GM06990 (cell line): ENCODE data around the gene CDH6.

Experiments
- DNase-seq: peaks from one replicate; pipeline ENCODE4 v3.0.0-alpha.2; 2011; ENCODE audit not compliant: insufficient read length; ENCODE audit errors: extremely low read depth
- H3K27me3 ChIP-seq: replicated peaks from 2 replicates; pipeline ENCODE4 v1.6.0; 2011; ENCODE audit warnings: low read length; ENCODE audit not compliant: control insufficient read depth, insufficient read depth
- H3K36me3 ChIP-seq: 2 replicates; pipeline ENCODE4 v1.5.1; 2011; ENCODE audit warnings: low read length; ENCODE audit not compliant: control insufficient read depth, insufficient read depth
- H3K4me3 ChIP-seq: replicated peaks from 2 replicates; pipeline ENCODE4 v1.5.1; 2011; ENCODE audit warnings: low read depth, mild to moderate bottlenecking, control low read depth, low read length
- CTCF ChIP-seq: IDR thresholded peaks from 2 replicates; pipeline ENCODE4 v1.5.1; 2011; ENCODE audit warnings: low read length, control low read depth, mild to moderate bottlenecking, inconsistent platforms; ENCODE audit not compliant: insufficient read depth, poor library complexity, severe bottlenecking

The CDH6 gene

GRCh38 chr5:31301833-31302232 is 108.3 kb downstream of the CDH6 start:
- Histone ChIP-seq H3K27me3 (no peaks in the 10 kb centered on the region), H3K4me3 (no peak overlapping the region), H3K36me3 (no peaks in the 10 kb centered on the region)
- DNase-seq: no peak
- TF ChIP-seq CTCF: no peak

GRCh38 chr5:31303688-31304087 is 110.2 kb downstream of the CDH6 start:
- DNase-seq: no peak

GRCh38 chr5:31317665-31318064 is 124.2 kb downstream of the CDH6 start:
- no peaks in the 10 kb centered on the region; the same call in 1 of the 2 replicates for H3K27me3 ChIP-seq
- no peaks in the 10 kb centered on the region for H3K36me3 ChIP-seq
- H3K4me3 ChIP-seq: no peak overlapping the region
- peak; percentile 1 for DNase-seq
- TF ChIP-seq CTCF: no peak

More at GRCh38 chr5:31303688-31304087, 110.2 kb downstream of the CDH6 start:
- TF ChIP-seq CTCF: no peak
- no peak overlapping the region for H3K4me3 ChIP-seq
- H3K36me3 ChIP-seq: no peaks in the 10 kb centered on the region
- no peaks in the 10 kb centered on the region for H3K27me3 ChIP-seq

- TF ChIP-seq CTCF: no peak
- no peak for DNase-seq
Measured at GRCh38 chr5:31319335-31319734, 125.8 kb downstream of the CDH6 start.

GRCh38 chr5:31322946-31323345 is 129.5 kb downstream of the CDH6 start:
- DNase-seq: no peak
- Histone ChIP-seq H3K4me3 (no peak overlapping the region), H3K36me3 (no peaks in the 10 kb centered on the region), H3K27me3 (no peaks in the 10 kb centered on the region)
- TF ChIP-seq CTCF: no peak

More at GRCh38 chr5:31319335-31319734, 125.8 kb downstream of the CDH6 start:
- H3K36me3 ChIP-seq: no peaks in the 10 kb centered on the region
- H3K4me3 ChIP-seq: no peak overlapping the region
- H3K27me3 ChIP-seq: no peaks in the 10 kb centered on the region; the same call in 1 of the 2 replicates

- Histone ChIP-seq H3K36me3 (no peaks in the 10 kb centered on the region), H3K27me3 (no peaks in the 10 kb centered on the region), H3K4me3 (no peak overlapping the region)
- no peak for DNase-seq
- no peak for TF ChIP-seq CTCF
Measured at GRCh38 chr5:31324842-31325241, 131.4 kb downstream of the CDH6 start.
